Kidney tubule cell (primary cell): Measurements from ENCODE around the gene IFT81.

Source experiments
- DNase-seq: peaks from one replicate; pipeline ENCODE4 v3.0.0-alpha.2; 2018; ENCODE audit warnings: low spot score

The IFT81 gene

GRCh38 chr12:110156766-110157165 is 32.6 kb downstream of the IFT81 start:
- no peak for DNase-seq

DNA sequence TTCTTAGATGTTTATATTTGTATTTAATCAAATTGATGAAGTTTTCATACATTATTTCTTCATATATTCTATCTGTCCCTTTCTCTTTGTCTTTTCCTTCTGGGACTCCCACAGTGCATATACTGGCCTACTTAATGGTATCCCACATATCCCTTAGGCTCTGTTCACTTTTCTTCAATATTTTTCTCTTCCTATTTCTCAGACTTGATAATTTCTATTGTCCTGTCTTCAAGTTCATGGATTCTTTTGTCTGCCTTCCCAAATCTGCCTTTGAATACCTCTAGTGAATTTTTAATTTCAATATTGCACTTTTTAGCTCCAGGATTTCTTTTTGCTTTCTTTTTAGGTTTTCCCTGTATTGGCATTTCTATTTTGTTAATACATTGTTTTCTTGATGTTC is 33.4 kb downstream of the IFT81 start:
- DNase-seq, result no peak

DNA sequence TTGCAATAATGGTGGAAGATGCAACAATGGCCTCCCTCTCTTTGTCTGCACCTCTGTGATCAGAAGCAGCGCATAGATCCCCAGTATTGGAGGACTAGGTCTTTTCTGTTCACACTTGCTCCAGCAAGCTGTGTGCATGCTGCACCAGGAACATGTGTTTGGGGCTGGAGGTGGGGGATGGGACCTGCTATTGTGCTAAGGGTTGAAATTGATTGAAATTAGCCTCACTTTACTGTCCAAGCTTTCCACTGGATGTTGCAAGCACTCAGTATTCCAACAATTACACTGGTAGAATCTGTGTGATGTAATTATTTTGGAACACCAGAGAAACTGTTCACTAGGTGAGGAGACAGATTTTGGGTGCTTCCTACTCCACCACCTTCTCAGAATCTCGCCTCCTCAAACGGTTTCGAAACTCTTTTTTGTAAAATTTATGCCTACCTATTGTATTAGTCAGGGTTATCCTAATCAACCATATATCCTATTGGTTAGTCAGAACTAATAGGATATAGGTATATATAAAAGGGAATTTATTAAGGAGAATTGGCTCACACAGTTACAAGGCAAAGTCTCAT is 35.6 kb downstream of the IFT81 start:
- DNase-seq, result no peak

DNA sequence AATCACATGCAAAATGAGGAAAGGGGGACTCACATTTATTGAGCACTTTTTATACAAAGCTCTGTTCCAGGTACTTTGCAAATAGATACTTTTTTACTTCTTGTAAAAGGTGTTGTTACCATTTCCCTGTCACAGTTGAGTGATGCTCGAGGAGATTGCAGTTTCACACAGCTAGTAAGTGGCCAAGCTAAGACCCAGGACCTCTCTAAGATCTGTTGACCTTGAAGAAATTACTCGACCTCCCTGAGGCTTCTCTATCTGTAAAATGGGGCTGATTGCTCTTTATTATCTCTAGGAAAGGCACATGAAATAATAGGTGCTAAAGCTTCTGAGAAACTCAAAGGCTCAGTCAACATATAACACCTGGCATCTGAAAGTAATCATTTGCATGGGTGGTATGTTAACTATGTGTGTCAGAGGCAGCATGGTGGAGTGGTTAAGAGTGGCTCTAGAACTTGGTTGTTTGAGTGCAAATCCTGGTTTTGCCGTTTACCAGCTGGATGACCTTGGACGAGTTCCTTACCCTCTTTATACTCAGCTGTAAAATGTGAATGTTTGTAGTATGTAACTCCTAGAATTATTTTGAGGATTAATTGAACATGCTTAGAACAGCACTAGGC is 41.5 kb downstream of the IFT81 start:
- DNase-seq, result peak; percentile 20

- no peak for DNase-seq
Observed at GRCh38 chr12:110168732-110169455, 44.7 kb downstream of the IFT81 start.

- no peak for DNase-seq
Observed at GRCh38 chr12:110170535-110171185, 46.5 kb downstream of the IFT81 start.

DNA sequence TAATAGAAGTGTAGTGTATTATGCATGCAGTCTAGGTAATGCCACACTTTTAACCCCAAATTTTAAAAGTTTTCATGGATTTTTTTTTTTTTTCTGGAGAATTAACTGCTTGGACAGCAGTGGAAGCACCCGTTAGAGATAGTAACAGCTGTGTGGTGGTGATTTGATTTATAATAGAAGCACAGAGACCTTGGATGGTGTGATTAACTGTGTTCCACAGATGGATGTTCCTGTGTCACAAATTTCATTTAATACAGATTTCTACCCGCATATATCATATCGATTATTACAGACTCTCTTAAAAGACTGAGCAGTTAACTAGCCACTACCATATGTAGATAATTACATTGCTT is 47.0 kb downstream of the IFT81 start:
- DNase-seq, result no peak

GRCh38 chr12:110171636-110172035 is 47.5 kb downstream of the IFT81 start:
- no peak for DNase-seq

- DNase-seq, result no peak
Observed at GRCh38 chr12:110174373-110174996, 50.3 kb downstream of the IFT81 start.

DNA sequence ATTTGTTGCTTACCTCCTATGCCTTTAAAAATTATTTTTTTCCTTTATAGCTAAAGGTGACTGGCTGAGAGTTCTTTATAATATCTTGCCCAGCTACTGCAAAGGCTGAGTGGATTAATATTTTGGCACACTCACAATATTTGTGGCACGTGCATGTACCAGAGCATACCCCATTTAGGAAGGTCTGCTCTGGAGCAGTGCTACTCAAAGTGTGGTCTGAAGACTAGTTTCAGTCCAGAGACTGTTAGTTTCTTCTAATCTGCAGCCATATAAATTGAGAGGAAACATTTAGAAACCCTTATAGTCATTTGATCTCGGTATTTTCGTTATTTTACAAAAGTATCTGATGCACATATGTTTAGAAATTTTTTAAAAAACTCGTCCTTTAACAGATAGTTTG is 51.0 kb downstream of the IFT81 start:
- no peak for DNase-seq

- DNase-seq, result no peak
Observed at GRCh38 chr12:110176745-110177144, 52.6 kb downstream of the IFT81 start.

GRCh38 chr12:110179291-110179690 is 55.1 kb downstream of the IFT81 start:
- DNase-seq, result peak; percentile 64

- peak; percentile 20 for DNase-seq
Observed at GRCh38 chr12:110180591-110181005, 56.4 kb downstream of the IFT81 start.

DNA sequence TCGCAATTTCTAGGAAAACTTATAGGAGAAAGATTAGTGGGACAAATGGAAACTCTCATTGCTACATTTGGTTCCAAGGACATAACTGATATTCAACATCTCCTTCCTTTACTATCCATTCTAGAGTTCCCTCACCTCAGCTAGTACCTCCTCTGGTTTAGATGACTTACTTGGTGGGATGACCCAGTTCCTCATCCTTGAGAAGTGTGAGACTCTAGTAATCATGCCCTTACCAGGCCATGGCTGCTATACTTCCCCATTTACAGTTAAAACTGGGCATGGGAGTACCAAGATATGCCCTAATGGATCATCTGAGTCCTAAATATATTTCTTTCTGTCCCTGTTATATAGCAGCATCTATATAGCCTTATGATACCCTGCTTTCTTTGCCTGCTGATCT is 58.1 kb downstream of the IFT81 start:
- no peak for DNase-seq

GRCh38 chr12:110183386-110183785 is 59.2 kb downstream of the IFT81 start:
- no peak for DNase-seq

DNA sequence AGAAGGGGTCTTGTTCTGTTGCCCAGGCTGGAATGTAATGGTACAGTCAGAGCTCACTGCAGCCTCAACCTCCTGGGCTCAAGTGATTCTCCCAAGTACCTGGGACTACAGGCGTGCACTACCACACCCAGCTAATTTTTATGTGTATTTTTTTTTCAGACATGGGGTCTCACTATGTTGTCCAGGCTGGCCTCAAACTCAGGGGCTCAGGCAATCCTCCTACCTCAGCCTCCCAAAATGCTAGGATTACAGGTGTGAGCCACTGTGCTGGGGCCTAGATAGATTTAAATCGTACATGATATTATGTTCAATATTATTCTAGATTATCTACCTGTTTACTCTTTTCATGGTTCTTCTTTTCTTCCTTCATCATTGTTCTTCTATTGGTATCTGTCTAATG is 61.5 kb downstream of the IFT81 start:
- no peak for DNase-seq

- DNase-seq, result no peak
Observed at GRCh38 chr12:110186059-110186458, 61.9 kb downstream of the IFT81 start.

GRCh38 chr12:110193196-110193595 is 69.0 kb downstream of the IFT81 start:
- no peak for DNase-seq

- DNase-seq, result no peak
Observed at GRCh38 chr12:110197003-110197402, 72.8 kb downstream of the IFT81 start.

DNA sequence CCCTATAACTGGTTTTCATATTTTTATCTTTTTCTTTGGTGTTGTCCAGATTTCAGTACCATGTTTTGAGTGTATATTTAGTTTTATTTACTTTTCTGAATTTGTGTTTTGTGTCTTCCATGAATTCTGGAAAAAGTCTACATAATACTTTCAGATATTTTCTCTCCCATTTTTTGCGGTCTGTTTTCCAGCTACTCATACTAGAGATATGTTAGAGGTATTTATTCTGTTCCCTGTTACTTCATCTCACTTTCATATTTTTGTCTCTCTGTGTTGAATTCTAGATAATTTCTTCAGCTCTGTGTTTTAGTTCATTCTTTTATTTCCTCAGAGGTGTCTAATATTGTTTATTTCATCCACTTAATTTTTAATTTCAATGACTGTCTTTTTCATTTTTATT is 74.2 kb downstream of the IFT81 start:
- no peak for DNase-seq

DNA sequence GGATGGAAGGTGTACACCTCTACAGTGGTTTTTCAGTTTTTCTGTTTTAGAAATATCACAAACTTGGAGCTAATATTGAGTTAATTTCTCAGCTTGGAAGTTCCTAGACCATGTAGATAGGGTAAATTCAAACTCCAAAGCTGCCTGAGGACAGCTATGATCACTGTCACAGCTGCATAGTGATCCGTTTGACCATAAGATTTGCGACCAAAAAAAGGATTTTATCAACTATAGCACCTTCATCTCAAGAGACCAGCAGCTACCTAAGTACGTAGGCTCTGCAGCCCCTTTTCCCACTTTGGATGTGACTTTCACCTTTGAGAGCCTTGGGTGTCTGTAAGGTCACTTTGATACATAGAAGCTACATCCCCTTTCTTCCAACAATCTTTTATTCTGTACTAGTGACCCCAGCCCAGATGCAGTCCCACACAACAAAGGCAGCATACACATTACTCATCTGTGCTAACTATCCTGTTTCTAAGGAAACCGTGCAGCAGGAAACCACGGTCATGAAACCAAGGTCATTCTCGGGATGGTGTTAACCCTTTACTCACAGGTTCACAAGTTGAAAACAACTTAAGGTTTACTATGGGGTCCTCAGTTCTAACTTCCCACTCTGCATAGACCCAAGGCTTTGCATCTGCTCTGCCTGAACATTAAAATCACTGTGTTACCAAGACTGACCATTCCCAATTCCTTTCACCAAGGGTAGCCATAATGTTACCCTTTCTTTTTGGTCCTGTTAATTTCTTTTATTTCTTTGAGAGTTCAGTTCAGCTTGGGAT is 75.4 kb downstream of the IFT81 start:
- peak; percentile 31 for DNase-seq

GRCh38 chr12:110200124-110200417 is 75.9 kb downstream of the IFT81 start:
- no peak for DNase-seq
